Activated CD8-positive, alpha-beta T cell treated with anti-CD3 and anti-CD28 coated beads for 36 hours (primary cell): Measurements from ENCODE around the gene MIPOL1. TPM values are rescaled to one million over a fixed set of nuclear protein-coding genes. Genes with fewer than 3 reads are reported as not detected.

ENCODE experiments used
- ATAC-seq: fragments of 200-7000 bp; cut with Tn5 transposase; one replicate; pipeline ENCODE4 v1.10.0; 2021; ENCODE audit warnings: mild to moderate bottlenecking, moderate library complexity
- CTCF ChIA-PET: fragments of 350-600 bp; sonication (Branson Sonifier 250); formaldehyde crosslinking; loops from one replicate; lab custom pipeline; 2021; ENCODE audit warnings: antibody characterized with exemption; lab: Charles Lee
- POLR2A ChIA-PET: fragments of 350-600 bp; sonication (Branson Sonifier 250); formaldehyde crosslinking; loops from one replicate; lab custom pipeline; 2021; ENCODE audit warnings: antibody characterized with exemption; lab: Charles Lee
- DNase-seq: peaks from one replicate; pipeline ENCODE4 v3.0.0-alpha.2; 2020
- H3K27ac Mint-ChIP-seq: one replicate; pipeline ENCODE4 v1.8.0; 2021; ENCODE audit warnings: mild to moderate bottlenecking, mixed read lengths
- H3K27me3 Mint-ChIP-seq: one replicate; pipeline ENCODE4 v1.8.0; 2021; ENCODE audit warnings: mixed read lengths
- H3K36me3 Mint-ChIP-seq: one replicate; pipeline ENCODE4 v1.8.0; 2021; ENCODE audit warnings: low read depth, mixed read lengths
- H3K4me1 Mint-ChIP-seq: one replicate; pipeline ENCODE4 v1.8.0; 2021; ENCODE audit warnings: low read depth, mixed read lengths
- H3K4me3 Mint-ChIP-seq: one replicate; pipeline ENCODE4 v1.8.0; 2021; ENCODE audit warnings: mild to moderate bottlenecking, moderate library complexity, mixed read lengths
- H3K9me3 Mint-ChIP-seq: one replicate; pipeline ENCODE4 v1.8.0; 2021; ENCODE audit warnings: mixed read lengths
- intact Hi-C: fragments of 100-400 bp; cut with micrococcal nuclease; formaldehyde crosslinking; loops from one replicate; pipeline ENCODE4 v1.10.0; 2022
- total RNA-seq, 2 experiments: library from RNA; stranded (reverse); gene quantifications; one replicate each; pipeline ENCODE4 v1.2.3, GENCODE V29; 2021
- TF ChIP-seq, protein P1 (sequence below): fragments of 200-600 bp; IDR thresholded peaks from one replicate; pipeline ENCODE4 v1.8.0; 2022; ENCODE audit warnings: antibody characterized with exemption, mild to moderate bottlenecking

The MIPOL1 gene
- total RNA-seq, 2 experiments from 2014 or later, result not detected

DNA sequence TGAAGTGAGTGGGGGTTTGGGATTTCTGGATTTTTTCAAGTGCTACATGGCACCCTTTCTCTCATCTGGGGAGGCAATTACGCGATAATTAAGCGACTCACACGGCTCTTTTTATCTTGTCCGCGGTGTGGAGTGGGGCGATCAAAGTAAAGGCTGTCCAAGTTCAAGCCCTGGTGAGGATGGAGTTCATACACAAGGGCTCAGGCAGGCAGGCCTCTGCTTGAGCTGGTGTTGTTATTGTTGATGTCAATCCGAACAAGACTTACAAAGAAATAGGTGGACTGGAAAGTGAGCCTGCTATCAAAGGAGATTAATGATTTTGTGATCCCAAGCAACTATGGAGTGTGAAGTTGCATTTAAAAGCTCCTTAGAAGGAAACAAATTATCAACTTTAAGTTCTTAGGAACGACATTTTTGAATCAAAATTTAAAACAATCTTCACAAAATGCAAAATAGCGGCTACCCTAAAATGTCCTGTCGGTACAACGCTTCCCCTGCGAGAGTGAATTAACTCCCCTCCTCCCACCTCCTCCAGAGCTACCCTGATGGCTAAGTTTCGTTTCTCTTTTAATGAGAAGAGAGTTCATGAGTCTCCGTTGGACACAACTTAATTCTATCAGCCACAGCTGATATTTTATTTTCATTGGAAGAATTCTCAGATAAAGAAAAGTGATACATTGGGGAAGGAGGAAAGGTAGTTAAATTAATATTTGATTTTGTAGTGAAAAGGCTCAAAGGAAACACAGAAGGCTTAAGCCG lies 391.4 kb downstream of the MIPOL1 start:
- no peak overlapping the region for H3K27ac Mint-ChIP-seq
- intact Hi-C loops, result no loop called here
- peaks cover 75% of the 10 kb centered on the region for H3K27me3 Mint-ChIP-seq
- peaks cover 6% of the 10 kb centered on the region for H3K9me3 Mint-ChIP-seq
- peaks cover 2% of the 10 kb centered on the region for H3K4me1 Mint-ChIP-seq
- peaks cover 5% of the 10 kb centered on the region for H3K36me3 Mint-ChIP-seq
- TF ChIP-seq, protein P1, sequence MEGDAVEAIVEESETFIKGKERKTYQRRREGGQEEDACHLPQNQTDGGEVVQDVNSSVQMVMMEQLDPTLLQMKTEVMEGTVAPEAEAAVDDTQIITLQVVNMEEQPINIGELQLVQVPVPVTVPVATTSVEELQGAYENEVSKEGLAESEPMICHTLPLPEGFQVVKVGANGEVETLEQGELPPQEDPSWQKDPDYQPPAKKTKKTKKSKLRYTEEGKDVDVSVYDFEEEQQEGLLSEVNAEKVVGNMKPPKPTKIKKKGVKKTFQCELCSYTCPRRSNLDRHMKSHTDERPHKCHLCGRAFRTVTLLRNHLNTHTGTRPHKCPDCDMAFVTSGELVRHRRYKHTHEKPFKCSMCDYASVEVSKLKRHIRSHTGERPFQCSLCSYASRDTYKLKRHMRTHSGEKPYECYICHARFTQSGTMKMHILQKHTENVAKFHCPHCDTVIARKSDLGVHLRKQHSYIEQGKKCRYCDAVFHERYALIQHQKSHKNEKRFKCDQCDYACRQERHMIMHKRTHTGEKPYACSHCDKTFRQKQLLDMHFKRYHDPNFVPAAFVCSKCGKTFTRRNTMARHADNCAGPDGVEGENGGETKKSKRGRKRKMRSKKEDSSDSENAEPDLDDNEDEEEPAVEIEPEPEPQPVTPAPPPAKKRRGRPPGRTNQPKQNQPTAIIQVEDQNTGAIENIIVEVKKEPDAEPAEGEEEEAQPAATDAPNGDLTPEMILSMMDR, result no peak
- DNase-seq, result no peak
- no peak for ATAC-seq
- ChIA-PET CTCF (interaction anchor here (1.1 to 1.5 kb wide), 2 partner anchors 12 to 346 kb away, joined by 3 read pairs; no protein-coding TSS in a partner anchor), POLR2A (no interaction called here)
- H3K4me3 Mint-ChIP-seq, result no peak overlapping the region

DNA sequence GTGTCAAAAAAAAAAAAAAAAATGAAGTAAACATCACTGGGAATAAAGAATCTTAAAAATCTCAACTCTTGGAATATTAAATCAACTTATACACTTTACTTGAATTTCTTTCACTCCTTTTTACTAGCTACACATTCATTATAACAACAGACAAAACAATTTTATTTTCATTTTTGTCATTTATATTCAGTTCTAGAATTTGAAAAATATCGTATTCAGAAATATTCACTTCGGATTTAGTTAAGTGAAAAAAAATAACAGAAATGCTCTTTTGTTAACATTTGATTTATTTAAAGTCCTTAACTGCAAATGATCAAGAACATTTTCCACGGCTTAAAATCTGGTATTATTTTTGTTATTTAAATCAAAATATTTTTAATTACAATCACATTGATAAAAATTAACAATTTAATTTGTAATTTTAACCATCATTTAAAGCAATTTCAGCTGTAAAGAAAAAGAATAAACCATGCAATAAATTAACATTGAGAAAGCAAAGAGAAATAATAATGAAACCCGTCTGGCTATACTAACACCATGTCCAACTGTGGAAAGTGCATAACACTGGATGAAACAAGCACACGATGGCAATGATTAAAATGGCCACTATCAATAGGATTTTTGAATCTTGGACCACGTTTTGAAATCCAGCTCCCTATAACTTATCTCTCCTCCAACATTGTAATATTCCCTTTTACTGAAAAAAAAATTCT lies 392.1 kb downstream of the MIPOL1 start:
- ChIA-PET CTCF (interaction anchor here (1.5 kb wide), 1 partner anchor 12 kb away, joined by 3 read pairs; no protein-coding TSS in a partner anchor), POLR2A (no interaction called here)
- H3K9me3 Mint-ChIP-seq, result peaks cover 6% of the 10 kb centered on the region

DNA sequence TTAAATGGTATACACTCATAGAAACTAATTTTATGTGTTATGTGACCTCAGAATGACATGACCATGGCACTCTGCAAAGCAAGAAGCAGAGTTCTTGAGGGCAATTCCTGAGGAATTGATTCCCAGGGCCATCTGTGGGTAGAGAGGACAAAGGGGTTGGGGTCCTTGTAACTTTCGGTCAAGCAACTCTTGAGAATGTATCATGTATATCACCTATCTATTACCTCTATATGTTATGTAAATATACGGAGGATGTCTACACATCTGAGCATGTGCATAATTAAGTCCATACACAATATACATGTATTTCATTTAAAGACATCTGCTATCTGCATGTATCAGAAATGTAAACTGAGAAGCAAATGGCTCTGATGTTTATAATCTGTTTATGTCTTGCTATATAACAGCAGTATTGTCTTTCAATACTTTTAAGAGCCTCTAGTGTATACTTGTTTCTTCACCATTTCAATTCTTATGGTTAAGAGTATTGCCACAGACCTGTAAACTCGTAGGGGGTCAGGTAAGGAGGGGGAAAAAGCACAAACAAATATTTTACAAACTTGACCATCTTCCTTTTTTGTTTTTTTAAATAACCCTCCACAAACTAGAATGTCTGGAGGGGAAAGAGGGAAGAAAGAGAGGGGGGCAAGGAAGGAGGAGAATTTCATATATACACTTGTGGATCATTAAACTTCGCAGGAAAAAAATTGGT lies 392.8 kb downstream of the MIPOL1 start:
- Mint-ChIP-seq H3K4me3 (no peak overlapping the region), H3K27me3 (peaks cover 70% of the 10 kb centered on the region), H3K4me1 (peaks cover 6% of the 10 kb centered on the region), H3K9me3 (peaks cover 6% of the 10 kb centered on the region), H3K27ac (no peak overlapping the region), H3K36me3 (peaks cover 7% of the 10 kb centered on the region)
- POLR2A ChIA-PET, result no interaction called here
- CTCF ChIA-PET, result no interaction called here
- no peak for DNase-seq
- no peak for ATAC-seq
- intact Hi-C loops, result loop anchor here (10.0 kb wide), 1 partner anchor 936 kb away; no protein-coding TSS in a partner anchor
- TF ChIP-seq, protein P1, result no peak

More for the DNA sequence above, 392.1 kb downstream of the MIPOL1 start:
- Mint-ChIP-seq H3K27ac (no peak overlapping the region), H3K36me3 (peaks cover 7% of the 10 kb centered on the region), H3K4me1 (peaks cover 4% of the 10 kb centered on the region), H3K27me3 (peaks cover 76% of the 10 kb centered on the region), H3K4me3 (no peak overlapping the region)
- intact Hi-C loops, result loop anchor here (10.0 kb wide), 1 partner anchor 935 kb away; no protein-coding TSS in a partner anchor
- ATAC-seq (no peak), DNase-seq (no peak)
- TF ChIP-seq, protein P1, result no peak

DNA sequence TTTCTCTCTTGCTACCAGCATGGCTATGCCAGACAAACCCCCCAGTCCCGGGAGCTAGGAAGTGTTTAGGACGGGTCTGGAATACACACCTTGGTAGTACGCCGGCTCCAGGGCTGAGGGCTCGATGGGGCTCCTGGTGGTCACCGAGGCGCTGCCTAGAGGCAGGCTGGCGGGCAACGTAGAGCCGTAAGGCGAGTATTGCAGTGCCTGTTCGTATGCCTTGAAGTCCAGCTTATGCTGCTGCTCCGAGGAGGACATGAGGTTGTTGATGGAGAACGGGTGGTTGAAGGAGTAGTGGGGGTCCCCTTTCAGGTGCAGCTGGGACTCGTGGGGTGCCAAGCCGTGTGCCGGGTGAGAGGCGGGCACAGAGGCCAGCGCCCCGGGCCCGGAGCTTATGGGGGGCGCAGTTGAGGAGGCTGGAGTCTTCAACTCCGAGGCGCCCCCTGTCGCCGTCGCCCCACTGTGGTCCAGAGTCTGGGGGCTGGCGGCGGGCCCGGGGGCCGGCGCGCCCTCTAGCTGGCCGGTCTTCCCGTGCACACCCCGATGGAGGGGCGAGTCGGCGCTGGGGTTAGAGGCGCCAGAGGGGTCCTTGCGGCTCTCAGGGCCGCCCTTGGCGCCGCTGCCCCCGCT lies 393.7 kb downstream of the MIPOL1 start:
- POLR2A ChIA-PET, result no interaction called here
- CTCF ChIA-PET, result no interaction called here
- intact Hi-C loops, result loop anchor here (10.0 kb wide), 1 partner anchor 937 kb away; no protein-coding TSS in a partner anchor
- H3K4me1 Mint-ChIP-seq, result peaks cover 12% of the 10 kb centered on the region
- H3K27me3 Mint-ChIP-seq, result peaks cover 69% of the 10 kb centered on the region
- H3K36me3 Mint-ChIP-seq, result peaks cover 7% of the 10 kb centered on the region
- H3K9me3 Mint-ChIP-seq, result peaks cover 8% of the 10 kb centered on the region
- ATAC-seq, result no peak
- TF ChIP-seq, protein P1, result no peak
- no peak overlapping the region for H3K27ac Mint-ChIP-seq
- H3K4me3 Mint-ChIP-seq, result no peak overlapping the region
- no peak for DNase-seq
